HEK293 (cell line): ENCODE measurements around the gene MARCKSL1.

Experiments
- HOXA7 ChIP-seq: sonication (generic); formaldehyde crosslinking; IDR thresholded peaks from 2 replicates; pipeline ENCODE4 v1.8.1; 2022; ENCODE audit warnings: missing genetic modification reagents, borderline replicate concordance
- HOXC10 ChIP-seq: sonication (generic); formaldehyde crosslinking; IDR thresholded peaks from 2 replicates; pipeline ENCODE4 v1.8.1; 2023; ENCODE audit warnings: mild to moderate bottlenecking, missing genetic modification reagents
- KLF10 ChIP-seq: fragments of 450-650 bp; IDR thresholded peaks from 2 replicates; pipeline ENCODE4 v1.5.1; 2018; ENCODE audit warnings: missing biosample characterization, mild to moderate bottlenecking, missing genetic modification characterization
- KLF17 ChIP-seq: fragments of 450-650 bp; formaldehyde crosslinking; IDR thresholded peaks from 2 replicates; pipeline ENCODE4 v1.5.1; 2016; ENCODE audit warnings: missing biosample characterization, missing genetic modification characterization
- KLF8 ChIP-seq: fragments of 450-650 bp; formaldehyde crosslinking; IDR thresholded peaks from 2 replicates; pipeline ENCODE4 v1.5.1; 2016; ENCODE audit warnings: missing biosample characterization, missing genetic modification characterization
- PRDM6 ChIP-seq: fragments of 450-650 bp; formaldehyde crosslinking; IDR thresholded peaks from 2 replicates; pipeline ENCODE4 v1.5.1; 2017; ENCODE audit warnings: missing biosample characterization, missing genetic modification characterization
- TCF7L2 ChIP-seq: IDR thresholded peaks from 2 replicates; pipeline ENCODE4 v1.6.1; 2011; ENCODE audit warnings: low read depth, mild to moderate bottlenecking, inconsistent platforms, low read length, moderate library complexity, borderline replicate concordance
- ZBTB10 ChIP-seq: fragments of 450-650 bp; formaldehyde crosslinking; IDR thresholded peaks from 2 replicates; pipeline ENCODE4 v1.5.1; 2016; ENCODE audit warnings: missing biosample characterization, missing genetic modification characterization
- ZBTB20 ChIP-seq: fragments of 450-650 bp; formaldehyde crosslinking; IDR thresholded peaks from 2 replicates; pipeline ENCODE4 v1.5.1; 2016; ENCODE audit warnings: missing biosample characterization, missing genetic modification characterization
- ZFHX2 ChIP-seq: fragments of 450-650 bp; formaldehyde crosslinking; conservative IDR thresholded peaks from 2 replicates; pipeline ENCODE4 v1.5.1; 2016; ENCODE audit warnings: missing biosample characterization, missing genetic modification characterization
- ZIC2 ChIP-seq: fragments of 450-650 bp; formaldehyde crosslinking; IDR thresholded peaks from 2 replicates; pipeline ENCODE4 v1.5.1; 2016; ENCODE audit warnings: missing biosample characterization, missing genetic modification characterization
- ZNF114 ChIP-seq: fragments of 450-650 bp; formaldehyde crosslinking; IDR thresholded peaks from 2 replicates; pipeline ENCODE4 v1.5.0; 2017; ENCODE audit warnings: missing biosample characterization, missing genetic modification characterization
- ZNF140 ChIP-seq: fragments of 450-650 bp; formaldehyde crosslinking; IDR thresholded peaks from 2 replicates; pipeline ENCODE4 v1.5.1; 2016; ENCODE audit warnings: missing biosample characterization, missing genetic modification characterization
- ZNF157 ChIP-seq: fragments of 450-650 bp; formaldehyde crosslinking; IDR thresholded peaks from 2 replicates; pipeline ENCODE4 v1.5.1; 2016; ENCODE audit warnings: missing biosample characterization, missing genetic modification characterization
- ZNF175 ChIP-seq: fragments of 450-650 bp; formaldehyde crosslinking; IDR thresholded peaks from 2 replicates; pipeline ENCODE4 v1.5.1; 2016; ENCODE audit warnings: missing biosample characterization, missing genetic modification characterization
- ZNF2 ChIP-seq: fragments of 450-650 bp; formaldehyde crosslinking; IDR thresholded peaks from 2 replicates; pipeline ENCODE4 v1.5.1; 2016; ENCODE audit warnings: missing biosample characterization, missing genetic modification characterization
- ZNF341 ChIP-seq: fragments of 450-650 bp; formaldehyde crosslinking; IDR thresholded peaks from 2 replicates; pipeline ENCODE4; 2016; ENCODE audit warnings: low read depth, missing biosample characterization, missing genetic modification characterization
- ZNF354C ChIP-seq: fragments of 450-650 bp; formaldehyde crosslinking; IDR thresholded peaks from 2 replicates; pipeline ENCODE4 v1.5.1; 2016; ENCODE audit warnings: missing biosample characterization, missing genetic modification characterization, low read depth, borderline replicate concordance
- ZNF391 ChIP-seq: fragments of 450-650 bp; formaldehyde crosslinking; IDR thresholded peaks from 2 replicates; pipeline ENCODE4 v1.5.1; 2016; ENCODE audit warnings: low read depth, missing biosample characterization, missing genetic modification characterization, borderline replicate concordance
- ZNF423 ChIP-seq: fragments of 450-650 bp; formaldehyde crosslinking; IDR thresholded peaks from 2 replicates; pipeline ENCODE4 v1.5.1; 2016; ENCODE audit warnings: missing biosample characterization, missing genetic modification characterization
- ZNF426 ChIP-seq: fragments of 450-650 bp; formaldehyde crosslinking; IDR thresholded peaks from 2 replicates; pipeline ENCODE4 v1.5.1; 2017; ENCODE audit warnings: missing biosample characterization, missing genetic modification characterization, mild to moderate bottlenecking, inconsistent platforms, moderate library complexity
- ZNF48 ChIP-seq: fragments of 450-650 bp; formaldehyde crosslinking; IDR thresholded peaks from 2 replicates; pipeline ENCODE4 v1.5.1; 2016; ENCODE audit warnings: missing biosample characterization, missing genetic modification characterization
- ZNF571 ChIP-seq: fragments of 450-650 bp; formaldehyde crosslinking; IDR thresholded peaks from 2 replicates; pipeline ENCODE4 v1.5.0; 2017; ENCODE audit warnings: missing biosample characterization, missing genetic modification characterization
- ZNF596 ChIP-seq: fragments of 450-650 bp; IDR thresholded peaks from 2 replicates; pipeline ENCODE4 v1.5.0; 2018; ENCODE audit warnings: missing biosample characterization, mild to moderate bottlenecking, missing genetic modification characterization, moderate library complexity
- ZNF639 ChIP-seq: fragments of 450-650 bp; formaldehyde crosslinking; IDR thresholded peaks from 2 replicates; pipeline ENCODE4 v1.5.1; 2016; ENCODE audit warnings: missing biosample characterization, missing genetic modification characterization
- ZNF658 ChIP-seq: fragments of 450-650 bp; formaldehyde crosslinking; IDR thresholded peaks from 2 replicates; pipeline ENCODE4; 2016; ENCODE audit warnings: missing biosample characterization, missing genetic modification characterization
- ZNF692 ChIP-seq: fragments of 450-650 bp; formaldehyde crosslinking; IDR thresholded peaks from 2 replicates; pipeline ENCODE4 v1.5.1; 2016; ENCODE audit warnings: missing biosample characterization, missing genetic modification characterization
- ZNF701 ChIP-seq: fragments of 450-650 bp; formaldehyde crosslinking; IDR thresholded peaks from 2 replicates; pipeline ENCODE4 v1.5.1; 2016; ENCODE audit warnings: missing biosample characterization, missing genetic modification characterization
- ZNF707 ChIP-seq: fragments of 450-650 bp; formaldehyde crosslinking; IDR thresholded peaks from 2 replicates; pipeline ENCODE4 v1.5.1; 2016; ENCODE audit warnings: missing biosample characterization, missing genetic modification characterization
- ZNF76 ChIP-seq: fragments of 450-650 bp; formaldehyde crosslinking; IDR thresholded peaks from 2 replicates; pipeline ENCODE4; 2016; ENCODE audit warnings: low read depth, missing biosample characterization, missing genetic modification characterization, borderline replicate concordance
- ZNF791 ChIP-seq: fragments of 450-650 bp; formaldehyde crosslinking; IDR thresholded peaks from 2 replicates; pipeline ENCODE4 v1.5.1; 2016; ENCODE audit warnings: missing biosample characterization, missing genetic modification characterization
- ZSCAN5A ChIP-seq: fragments of 450-650 bp; formaldehyde crosslinking; IDR thresholded peaks from 2 replicates; pipeline ENCODE4 v1.5.1; 2016; ENCODE audit warnings: missing biosample characterization, missing genetic modification characterization

Gene MARCKSL1

GRCh38 chr1:32334864-32335534 is 1.0 kb downstream of the MARCKSL1 start (continued):
- no peak for TF ChIP-seq PRDM6
- peak; percentile 25; the same call in 1 of the 2 replicates for TF ChIP-seq ZNF76 (tag by site-specific recombination)
- no peak; the same call in 1 of the 2 replicates for TF ChIP-seq ZBTB20
- 0 out of 2 replicates have a peak, but pooled peaks have one; percentile 46 for TF ChIP-seq ZNF391 (tag by site-specific recombination)
- peak; percentile 85 for TF ChIP-seq ZIC2
- no peak for TF ChIP-seq KLF10 (tag by site-specific recombination)
- TF ChIP-seq ZNF157 (tag by site-specific recombination) = no peak
- no peak for TF ChIP-seq ZNF114 (tag by site-specific recombination)
- TF ChIP-seq ZNF423 (tag by site-specific recombination) = peak; percentile 94
- TF ChIP-seq ZNF48 = no peak
- no peak for TF ChIP-seq ZNF707 (tag by site-specific recombination)
- peak; percentile 56 for TF ChIP-seq ZFHX2 (tag by site-specific recombination)
- TF ChIP-seq TCF7L2 = no peak
- peak; percentile 78 for TF ChIP-seq ZBTB10 (tag by site-specific recombination)
- TF ChIP-seq ZNF140 = 0 out of 2 replicates have a peak, but pooled peaks have one; percentile 4
- no peak for TF ChIP-seq ZNF701 (tag by site-specific recombination)
- peak; percentile 79 for TF ChIP-seq ZNF692 (tag by site-specific recombination)
- no peak for TF ChIP-seq HOXA7 (CRISPR knock-in tag)
- peak; percentile 83; the same call in 1 of the 2 replicates for TF ChIP-seq KLF8 (tag by site-specific recombination)
- TF ChIP-seq ZNF426 (tag by site-specific recombination) = no peak
- no peak for TF ChIP-seq KLF17 (tag by site-specific recombination)
- TF ChIP-seq ZNF639 (tag by site-specific recombination) = no peak
- TF ChIP-seq ZNF596 = peak; percentile 37; the same call in 1 of the 2 replicates
- no peak for TF ChIP-seq ZNF571 (tag by site-specific recombination)
- TF ChIP-seq HOXC10 (CRISPR knock-in tag) = no peak
- TF ChIP-seq ZNF791 (tag by site-specific recombination) = no peak
- TF ChIP-seq ZNF2 (tag by site-specific recombination) = no peak
- TF ChIP-seq ZSCAN5A (tag by site-specific recombination) = no peak
- no peak for TF ChIP-seq ZNF354C (tag by site-specific recombination)
- TF ChIP-seq ZNF175 = no peak
- TF ChIP-seq ZNF658 (tag by site-specific recombination) = no peak
- peak; percentile 79 for TF ChIP-seq ZNF341 (tag by site-specific recombination)
